RCC 7860 (cell line): ENCODE data around the gene TPST2.

Experiments
- DNase-seq: peaks from one replicate; pipeline ENCODE4 v3.0.0-alpha.2; 2015; ENCODE audit warnings: low spot score
- FAIRE-seq: peaks from 2 replicates; lab custom pipeline; 2012; peaks lifted over from hg19 to GRCh38; lab: Jason Lieb, UNC

TPST2 gene

GRCh38 chr22:26612652-26613051 is 22.7 kb upstream of the TPST2 start:
- FAIRE-seq (no peak), DNase-seq (no peak)

- FAIRE-seq: peak; percentile 72
- peak; percentile 89 for DNase-seq
These were observed 21.1 kb upstream of the TPST2 start for GRCh38 chr22:26610996-26611395.

- peak; percentile 87 for FAIRE-seq
- peak; percentile 86 for DNase-seq
These were observed 20.4 kb upstream of the TPST2 start for GRCh38 chr22:26610072-26610958.

GRCh38 chr22:26609287-26609686 is 19.4 kb upstream of the TPST2 start:
- FAIRE-seq: no peak

GRCh38 chr22:26608129-26608528 is 18.2 kb upstream of the TPST2 start:
- DNase-seq (no peak), FAIRE-seq (no peak)

More at GRCh38 chr22:26609287-26609686, 19.4 kb upstream of the TPST2 start:
- DNase-seq: no peak

GRCh38 chr22:26606611-26607010 is 16.7 kb upstream of the TPST2 start:
- peak; percentile 81 for DNase-seq
- FAIRE-seq: peak; percentile 86

- DNase-seq: no peak
- no peak for FAIRE-seq
These were observed 14.4 kb upstream of the TPST2 start for GRCh38 chr22:26604368-26604767.

GRCh38 chr22:26602127-26602526 is 12.2 kb upstream of the TPST2 start:
- FAIRE-seq: no peak
- no peak for DNase-seq

- DNase-seq (no peak), FAIRE-seq (no peak)
These were observed 11.8 kb upstream of the TPST2 start for GRCh38 chr22:26601726-26602125.

- DNase-seq (no peak), FAIRE-seq (no peak)
These were observed 9.6 kb upstream of the TPST2 start for GRCh38 chr22:26599505-26599904.

- no peak for FAIRE-seq
These were observed 7.5 kb upstream of the TPST2 start for GRCh38 chr22:26597480-26597879.

GRCh38 chr22:26597026-26597425 is 7.1 kb upstream of the TPST2 start:
- DNase-seq (no peak), FAIRE-seq (no peak)

More at GRCh38 chr22:26597480-26597879, 7.5 kb upstream of the TPST2 start:
- DNase-seq: no peak

GRCh38 chr22:26593763-26594162 is 3.8 kb upstream of the TPST2 start:
- FAIRE-seq (no peak), DNase-seq (no peak)

GRCh38 chr22:26592421-26592891 is 2.5 kb upstream of the TPST2 start:
- FAIRE-seq: no peak
- DNase-seq: no peak

- FAIRE-seq (no peak), DNase-seq (no peak)
These were observed 526 bp downstream of the TPST2 start for GRCh38 chr22:26589367-26589844.

- FAIRE-seq: no peak
- DNase-seq: peak; percentile 20
These were observed 1.1 kb downstream of the TPST2 start for GRCh38 chr22:26588729-26589366.

- DNase-seq (no peak), FAIRE-seq (no peak)
These were observed 1.8 kb downstream of the TPST2 start for GRCh38 chr22:26587991-26588613.

- DNase-seq (no peak), FAIRE-seq (no peak)
These were observed 3.2 kb downstream of the TPST2 start for GRCh38 chr22:26586556-26587325.

- peak; percentile 95 for FAIRE-seq
- peak; percentile 93 for DNase-seq
These were observed 4.7 kb downstream of the TPST2 start for GRCh38 chr22:26585104-26585790.

GRCh38 chr22:26584010-26584409 is 5.9 kb downstream of the TPST2 start:
- DNase-seq (no peak), FAIRE-seq (no peak)
